DOHH2 (cell line): ENCODE data around the gene JOSD2.

Source experiments
- CTCF ChIP-seq: fragments of 200-600 bp; sonication (generic); IDR thresholded peaks from one replicate; pipeline ENCODE4 v1.5.1; 2014; ENCODE audit warnings: antibody characterized with exemption, mild to moderate bottlenecking, low read depth, low read length; ENCODE audit not compliant: poor library complexity, severe bottlenecking
- EZH2phosphoT487 ChIP-seq: fragments of 200-600 bp; sonication (generic); IDR thresholded peaks from 2 replicates; pipeline ENCODE4 v1.6.1; 2017; ENCODE audit warnings: borderline replicate concordance, mild to moderate bottlenecking, antibody characterized with exemption, low read length, moderate library complexity, mixed read lengths

- TF ChIP-seq CTCF = no peak
- no peak for TF ChIP-seq EZH2phosphoT487
These were observed 51.4 kb downstream of the JOSD2 start for GRCh38 chr19:50459638-50460037.
